ENCODE results near the gene NEK9.

DNA sequence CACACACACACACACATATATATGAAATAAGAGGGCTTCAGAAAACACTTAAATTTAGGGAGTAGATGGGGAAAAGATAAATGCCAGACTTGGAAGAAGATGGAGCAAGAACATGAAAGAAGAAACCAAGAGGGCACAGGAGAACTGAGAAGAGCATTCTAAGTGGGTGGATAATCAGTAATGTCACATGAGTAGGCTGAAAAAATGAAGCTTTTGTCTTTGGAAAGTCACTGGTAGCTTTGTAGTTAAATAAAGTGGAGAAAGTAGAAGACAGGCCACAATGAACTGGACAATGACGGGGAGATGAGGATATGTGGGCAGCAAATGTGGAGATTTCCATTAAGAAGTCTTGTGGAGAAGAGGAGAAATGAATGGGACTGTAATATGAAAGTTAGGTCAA lies 59.6 kb downstream of the NEK9 start:
- TF ChIP-seq CTCF (conservative IDR thresholded peaks at IDR 0.05; ENCODE audit: low read depth in 2 of 2) (no peak), EZH2phosphoT487 (IDR thresholded peaks at IDR 0.05; ENCODE audit: unreplicated experiment) (no peak)
